ENCODE data around the gene ZNF555. TPM values are rescaled to one million over a fixed set of nuclear protein-coding genes. Genes with fewer than 3 reads are reported as not detected.

Gene ZNF555
- total and polyA plus RNA-seq, 2 of the 13 experiments (the other 11 are each of a cell fraction or from before 2014, with no cell fraction given), result 5.0 to 8.0 TPM

GRCh38 chr19:2813235-2814160 lies 27.8 kb upstream of the ZNF555 start:
- no TSS peak for BruUV-seq (replicated peaks)
- Histone ChIP-seq H3K9me3 (ENCODE audit: low read length) (no peaks in the 10 kb centered on the region), H3K79me2 (ENCODE audit: insufficient read depth, low read length) (no peaks in the 10 kb centered on the region), H3K27ac (ENCODE audit: extremely low read length, insufficient read depth, low read length) (no peak overlapping the region), H4K20me1 (ENCODE audit: insufficient read depth, low read length) (no peaks in the 10 kb centered on the region), H3K9ac (ENCODE audit: insufficient read depth, low read depth, low read length) (no peak overlapping the region), H3K4me1 (ENCODE audit: insufficient read depth, low read length) (peaks cover 18% of the 10 kb centered on the region), H3K4me3 (replicated peaks in 1 of 3; ENCODE audit: insufficient read depth in 1 of 3, low read depth in 2 of 3, low read length in 3 of 3) (no peak overlapping the region), H2AFZ (ENCODE audit: low read length) (no peak overlapping the region), H3K4me2 (ENCODE audit: low read depth, low read length) (no peak overlapping the region), H3K27me3 (ENCODE audit: control insufficient read depth in 1 of 2, insufficient read depth in 2 of 2, low read length in 2 of 2) (no peaks in the 10 kb centered on the region), H3K36me3 (replicated peaks in 1 of 2; ENCODE audit: control insufficient read depth in 1 of 2, insufficient read depth in 2 of 2, low read length in 2 of 2) (peaks cover 8 to 24% of the 10 kb centered on the region in 2 experiments; a peak in 4 of 5 replicates)
- CTCF ChIA-PET (ENCODE audit: low intra/inter-chr PET ratio, low total read pairs), result no interaction called here
- DNase-seq (ENCODE audit: low spot score), result no peak
- ATAC-seq, result no peak
- intact Hi-C loops (cut with micrococcal nuclease; ENCODE audit: unreplicated experiment), result no loop called here
- WGBS (ENCODE audit: low lambda C conversion rate), result 96% methylated on average over 17 of the region's 35 CpGs
- POLR2A ChIA-PET, result no interaction called here
- TF ChIP-seq KDM3A (CRISPR knock-in tag; IDR thresholded peaks at IDR 0.05; ENCODE audit: low read depth), result no peak
- TF ChIP-seq TCF7 (IDR thresholded peaks at IDR 0.05; ENCODE audit: low read depth), result no peak
- TF ChIP-seq ZMAT5 (CRISPR knock-in tag; IDR thresholded peaks at IDR 0.05; ENCODE audit: borderline replicate concordance, low read depth), result no peak
- TF ChIP-seq THAP8 (CRISPR knock-in tag; IDR thresholded peaks at IDR 0.05; ENCODE audit: borderline replicate concordance), result no peak
- TF ChIP-seq ZNF101 (CRISPR knock-in tag; IDR thresholded peaks at IDR 0.05; ENCODE audit: borderline replicate concordance, low read depth), result no peak
- TF ChIP-seq JUNB (CRISPR knock-in tag; IDR thresholded peaks at IDR 0.05; ENCODE audit: borderline replicate concordance), result no peak
- no peak for TF ChIP-seq SMAD9 (CRISPR knock-in tag; IDR thresholded peaks at IDR 0.05)
- TF ChIP-seq MATR3 (CRISPR knock-in tag; IDR thresholded peaks at IDR 0.05), result no peak
- no peak for TF ChIP-seq KDM4B (CRISPR knock-in tag; IDR thresholded peaks at IDR 0.05)
- in situ Hi-C loops (cut with HindIII; ENCODE audit: extremely low pct_ligation_motif_present, low pct_unique_long_range_greater_than_20kb), result loop anchor here (10.0 kb wide), 1 partner anchor 61 kb away; no protein-coding TSS in a partner anchor
- no peak for FAIRE-seq
